Activated naive CD8-positive, alpha-beta T cell treated with anti-CD3 and anti-CD28 coated beads for 36 hours (primary cell): ENCODE data around the gene H6PD. TPM values are rescaled to one million over a fixed set of nuclear protein-coding genes. Genes with fewer than 3 reads are reported as not detected.

Source experiments
- DNase-seq: peaks from one replicate; pipeline ENCODE4 v3.0.0; 2021
- H3K27ac Mint-ChIP-seq: one replicate; pipeline ENCODE4 v1.8.0; 2022; ENCODE audit warnings: mild to moderate bottlenecking, moderate library complexity, mixed read lengths
- H3K27me3 Mint-ChIP-seq: one replicate; pipeline ENCODE4 v1.8.0; 2022; ENCODE audit warnings: mild to moderate bottlenecking, mixed read lengths
- H3K36me3 Mint-ChIP-seq: one replicate; pipeline ENCODE4 v1.8.0; 2021; ENCODE audit warnings: mild to moderate bottlenecking, mixed read lengths
- H3K4me1 Mint-ChIP-seq: one replicate; pipeline ENCODE4 v1.8.0; 2021; ENCODE audit warnings: mixed read lengths
- H3K4me3 Mint-ChIP-seq: one replicate; pipeline ENCODE4 v1.8.0; 2022; ENCODE audit warnings: mild to moderate bottlenecking, moderate library complexity, mixed read lengths
- H3K9me3 Mint-ChIP-seq: one replicate; pipeline ENCODE4 v1.8.0; 2022; ENCODE audit warnings: mixed read lengths
- total RNA-seq, 2 experiments: library from RNA; stranded (reverse); gene quantifications; one replicate each; pipeline ENCODE4 v1.2.3, GENCODE V29; 2021

The H6PD gene
- total RNA-seq, 2 experiments from 2014 or later, result 5.7 to 5.9 TPM

DNA sequence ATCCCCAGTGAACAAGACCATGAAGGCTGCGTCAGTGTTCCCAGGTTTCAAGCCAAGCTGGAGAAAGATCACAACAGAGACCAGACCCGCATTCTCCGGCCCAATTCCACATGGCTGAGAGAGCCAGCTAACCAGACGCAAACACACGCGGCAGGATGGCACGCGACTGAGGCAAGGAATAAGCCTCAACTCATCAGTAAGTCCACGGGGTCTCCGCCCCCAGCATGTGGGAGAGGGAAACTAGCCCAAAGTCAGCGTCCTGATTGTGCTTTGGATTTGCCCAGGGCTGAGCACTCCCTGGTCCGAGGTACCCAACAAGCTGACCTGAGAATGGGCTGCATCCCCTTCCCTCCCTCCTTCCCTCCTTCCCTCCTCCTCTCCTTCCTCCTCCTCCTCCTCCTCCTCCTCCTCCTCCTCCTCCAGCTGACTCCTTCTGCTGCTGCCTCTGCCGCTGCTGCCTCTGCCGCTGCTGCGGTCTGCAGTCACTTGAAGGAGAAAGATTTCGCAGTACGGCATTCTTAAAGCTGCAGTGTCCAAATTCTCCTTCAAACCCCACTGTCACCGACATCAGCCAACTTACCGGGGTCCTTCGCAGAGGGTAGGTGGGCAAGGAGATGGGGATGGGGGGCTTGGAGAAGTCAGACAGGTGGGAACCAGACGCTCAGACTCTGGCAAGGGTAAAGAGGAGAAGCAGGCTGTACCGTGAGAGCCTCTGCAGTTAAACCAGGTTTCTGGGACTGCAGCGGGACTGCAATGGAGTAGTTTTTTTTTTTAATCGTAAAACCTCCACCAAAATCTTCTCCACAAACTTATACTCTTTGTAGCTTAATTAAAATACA, 33.0 kb upstream of the H6PD start:
- peaks cover 39% of the 10 kb centered on the region for H3K4me1 Mint-ChIP-seq
- H3K27ac Mint-ChIP-seq, result no peak overlapping the region
- DNase-seq, result peak; percentile 9
- peak overlapping the region; percentile 35 for H3K4me3 Mint-ChIP-seq
- no peaks in the 10 kb centered on the region for H3K36me3 Mint-ChIP-seq
- no peaks in the 10 kb centered on the region for H3K9me3 Mint-ChIP-seq
- H3K27me3 Mint-ChIP-seq, result peaks cover 93% of the 10 kb centered on the region

DNA sequence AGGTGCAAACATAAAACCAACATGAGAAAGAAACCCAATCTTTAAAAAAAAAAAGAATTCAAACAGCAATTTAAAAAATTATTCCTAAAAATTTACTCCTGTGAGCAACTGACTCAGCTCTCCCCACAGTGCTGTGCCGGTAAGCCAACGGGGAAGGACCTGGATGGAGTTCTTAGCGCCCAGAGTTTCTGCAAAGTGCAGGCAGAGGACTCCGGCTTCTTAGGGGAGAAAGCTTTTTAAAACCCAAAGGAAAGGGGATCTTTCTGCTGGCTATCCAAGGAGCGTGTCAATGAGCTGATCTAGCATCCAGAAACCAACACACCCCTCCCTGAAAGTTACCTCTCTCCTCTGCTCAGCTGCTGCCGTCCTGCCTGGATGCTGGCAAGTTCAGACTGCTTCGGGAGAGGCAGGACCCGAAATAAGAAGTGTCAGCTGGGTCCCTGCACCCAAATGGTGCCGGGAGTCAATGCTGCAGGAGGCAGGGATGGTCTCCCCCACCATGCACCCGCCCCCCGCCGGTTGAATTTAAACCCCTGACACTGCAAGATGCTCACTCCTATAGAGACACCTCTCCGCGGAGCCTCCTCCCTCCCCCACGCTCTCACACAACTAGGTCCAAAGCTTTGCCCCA, 32.2 kb upstream of the H6PD start:
- Mint-ChIP-seq H3K9me3 (no peaks in the 10 kb centered on the region), H3K27ac (no peak overlapping the region), H3K36me3 (no peaks in the 10 kb centered on the region), H3K27me3 (peaks cover 92% of the 10 kb centered on the region), H3K4me1 (peaks cover 36% of the 10 kb centered on the region), H3K4me3 (no peak overlapping the region)
- no peak for DNase-seq

DNA sequence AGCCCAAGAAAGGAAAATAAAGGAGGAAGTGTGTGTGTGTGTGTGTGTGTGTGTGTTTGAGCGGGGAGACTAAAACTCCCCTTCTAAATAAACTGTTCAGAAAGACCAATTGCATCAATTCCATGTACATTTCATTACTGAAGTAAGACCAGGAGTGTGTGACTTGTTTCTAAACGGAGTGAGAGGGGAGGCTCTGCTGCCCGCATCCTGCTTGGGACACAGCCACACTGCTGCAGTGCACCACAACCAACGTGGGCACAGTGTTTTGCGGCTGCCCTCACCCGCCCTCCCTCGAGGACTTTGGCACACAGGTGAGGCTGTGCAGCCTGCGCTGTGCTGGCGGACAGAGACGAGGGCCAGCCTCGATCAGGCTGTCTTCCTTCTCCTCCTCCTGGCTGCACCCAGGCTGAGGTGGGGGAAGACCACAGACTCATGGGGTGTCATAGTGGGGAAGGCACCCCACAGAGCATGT, 31.0 kb upstream of the H6PD start:
- Mint-ChIP-seq H3K27me3 (peaks cover 89% of the 10 kb centered on the region), H3K36me3 (no peaks in the 10 kb centered on the region), H3K27ac (no peak overlapping the region), H3K4me1 (peaks cover 36% of the 10 kb centered on the region), H3K4me3 (no peak overlapping the region), H3K9me3 (no peaks in the 10 kb centered on the region)
- DNase-seq, result peak; percentile 21

DNA sequence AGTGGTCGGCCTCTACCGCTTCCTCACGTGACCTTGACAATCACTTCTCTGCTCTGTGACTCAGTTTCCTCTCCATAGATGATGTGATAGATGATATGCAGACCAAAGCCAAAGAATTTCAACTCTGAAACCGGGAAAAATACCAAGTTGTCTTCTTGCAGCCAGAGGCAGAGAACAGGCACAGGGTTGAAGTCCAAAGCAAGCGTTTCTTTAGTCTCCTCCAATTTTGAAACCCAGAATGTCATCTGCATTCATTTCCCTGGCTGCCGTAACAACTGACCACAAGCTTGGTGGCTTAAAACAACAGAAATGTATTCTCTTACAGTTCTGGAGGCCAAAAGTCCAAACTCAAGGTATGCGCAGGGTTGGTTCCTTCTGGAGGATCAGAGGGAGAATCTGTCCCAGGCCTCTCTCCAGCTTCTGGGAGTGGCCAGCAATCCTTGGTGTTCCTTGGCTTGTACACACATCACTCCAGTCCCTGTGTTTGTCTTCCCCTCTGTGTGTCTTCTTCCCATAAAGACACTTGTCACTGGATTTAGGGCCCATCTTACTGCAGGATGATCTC, 30.3 kb upstream of the H6PD start:
- Mint-ChIP-seq H3K27ac (no peak overlapping the region), H3K36me3 (no peaks in the 10 kb centered on the region), H3K9me3 (no peaks in the 10 kb centered on the region), H3K27me3 (peaks cover 87% of the 10 kb centered on the region), H3K4me3 (no peak overlapping the region), H3K4me1 (peaks cover 32% of the 10 kb centered on the region)
- no peak for DNase-seq

DNA sequence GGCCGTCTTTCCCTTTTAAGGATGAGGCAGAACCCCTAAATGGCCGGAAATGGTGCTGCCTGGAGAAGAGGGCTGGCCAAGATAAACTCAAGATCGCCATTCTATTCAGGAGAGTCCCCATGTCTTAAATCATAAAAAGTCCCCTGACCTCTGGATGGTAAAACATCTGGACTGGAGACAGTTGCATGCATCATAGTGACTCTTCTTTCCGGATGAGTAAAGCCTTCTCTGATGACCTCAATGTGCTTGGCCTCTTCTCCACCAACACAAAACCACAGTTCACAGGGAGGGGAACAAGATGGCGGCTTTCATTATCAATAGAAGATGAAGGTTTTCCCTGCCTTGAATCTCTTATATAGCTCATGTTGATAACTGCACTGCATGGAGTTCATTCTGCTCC, 27.5 kb upstream of the H6PD start:
- Mint-ChIP-seq H3K27ac (no peak overlapping the region), H3K4me1 (peaks cover 16% of the 10 kb centered on the region), H3K4me3 (no peak overlapping the region), H3K9me3 (no peaks in the 10 kb centered on the region), H3K36me3 (no peaks in the 10 kb centered on the region), H3K27me3 (peaks cover 65% of the 10 kb centered on the region)
- DNase-seq, result no peak

DNA sequence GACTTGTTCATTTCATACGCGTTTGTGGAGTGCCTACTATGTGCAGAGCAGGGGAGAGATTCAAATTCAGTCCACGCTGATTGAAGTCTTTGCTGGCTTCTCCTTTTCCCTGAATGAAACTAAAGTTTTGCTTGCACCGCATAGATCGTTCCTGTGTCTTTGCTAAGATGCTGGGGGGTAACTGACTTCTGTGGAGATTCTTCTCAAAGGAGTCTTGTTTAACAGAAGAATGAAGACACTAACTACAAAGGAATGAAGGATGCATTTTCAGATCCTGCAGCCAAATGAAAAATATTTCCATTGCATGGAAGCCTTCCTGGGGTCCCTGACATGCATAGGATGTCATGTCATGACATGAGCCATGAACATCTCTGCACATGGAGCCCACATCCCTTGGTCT, 26.9 kb upstream of the H6PD start:
- Mint-ChIP-seq H3K27me3 (peaks cover 59% of the 10 kb centered on the region), H3K36me3 (no peaks in the 10 kb centered on the region), H3K4me3 (no peak overlapping the region), H3K27ac (no peak overlapping the region), H3K9me3 (no peaks in the 10 kb centered on the region), H3K4me1 (peaks cover 12% of the 10 kb centered on the region)
- no peak for DNase-seq

DNA sequence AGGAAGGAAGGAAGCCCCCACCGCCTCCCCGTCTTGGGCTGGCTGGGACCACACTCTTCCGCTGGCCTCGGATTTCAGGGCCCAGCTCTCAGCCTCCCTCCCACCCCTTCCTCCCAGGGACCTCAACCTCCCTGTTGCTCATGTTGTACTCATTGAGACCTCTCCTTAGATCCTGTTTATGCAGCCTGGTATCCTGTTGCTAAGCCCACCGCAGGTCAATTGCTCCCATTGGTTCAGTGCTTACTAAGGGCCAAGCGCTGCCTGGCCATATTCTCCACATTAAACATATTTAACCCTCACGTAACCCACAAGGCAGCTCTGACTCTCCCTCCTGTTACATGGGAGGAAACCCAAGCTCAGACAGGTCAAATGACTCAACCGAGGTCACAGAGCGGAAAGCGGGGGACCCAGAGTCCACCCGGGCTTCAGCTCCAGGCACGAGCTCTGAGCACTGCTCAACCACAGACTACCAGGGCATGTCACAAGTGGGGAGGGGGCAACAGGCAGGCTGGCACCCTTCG, 23.2 kb upstream of the H6PD start:
- Mint-ChIP-seq H3K4me1 (no peaks in the 10 kb centered on the region), H3K27ac (no peak overlapping the region)

DNA sequence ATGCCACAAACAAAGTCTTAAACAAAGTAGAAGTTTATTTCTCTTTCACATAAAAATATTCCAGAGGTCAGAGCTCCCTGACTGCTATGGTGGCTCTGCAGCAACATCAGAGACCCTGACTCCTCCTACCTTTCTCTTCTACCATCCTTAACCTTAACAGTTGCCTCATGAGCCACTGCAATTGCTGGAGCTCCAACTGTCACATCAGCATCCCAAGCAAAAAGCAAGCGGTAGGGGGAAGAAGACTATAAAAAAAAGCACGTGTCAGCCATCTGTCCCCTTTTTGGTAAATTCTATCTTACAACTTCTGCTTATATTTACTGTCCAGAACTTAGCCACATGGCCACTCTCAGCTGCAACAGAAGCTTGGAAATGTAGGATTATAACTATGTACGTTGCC, 21.8 kb upstream of the H6PD start:
- no peak for DNase-seq
- no peaks in the 10 kb centered on the region for H3K36me3 Mint-ChIP-seq
- no peak overlapping the region for H3K4me3 Mint-ChIP-seq
- H3K27me3 Mint-ChIP-seq, result peaks cover 16% of the 10 kb centered on the region
- no peaks in the 10 kb centered on the region for H3K9me3 Mint-ChIP-seq
- no peaks in the 10 kb centered on the region for H3K4me1 Mint-ChIP-seq
- H3K27ac Mint-ChIP-seq, result no peak overlapping the region

More for the DNA sequence above, 23.2 kb upstream of the H6PD start:
- H3K27me3 Mint-ChIP-seq, result peaks cover 26% of the 10 kb centered on the region
- no peaks in the 10 kb centered on the region for H3K9me3 Mint-ChIP-seq
- no peak for DNase-seq
- no peak overlapping the region for H3K4me3 Mint-ChIP-seq
- no peaks in the 10 kb centered on the region for H3K36me3 Mint-ChIP-seq

DNA sequence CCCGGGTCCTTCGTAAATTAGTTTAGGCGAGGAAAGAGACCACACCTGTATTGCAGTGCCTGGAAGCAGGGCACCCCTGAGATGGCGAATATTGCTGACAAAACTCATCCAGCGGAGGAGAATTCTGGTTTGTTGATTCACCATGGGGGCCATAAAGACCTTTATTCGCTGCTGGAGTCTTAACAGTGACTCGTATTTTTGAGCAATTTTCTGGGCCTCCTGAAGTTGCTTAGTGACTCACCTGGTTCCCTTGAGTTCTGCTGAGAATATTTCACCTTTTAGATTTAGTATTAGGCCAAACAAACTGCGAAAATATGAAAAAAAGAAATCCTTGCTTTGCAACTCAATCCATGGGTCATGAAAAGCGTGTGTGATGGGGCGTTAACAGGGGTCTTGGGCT, 20.6 kb upstream of the H6PD start:
- no peaks in the 10 kb centered on the region for H3K36me3 Mint-ChIP-seq
- H3K4me1 Mint-ChIP-seq, result no peaks in the 10 kb centered on the region
- no peaks in the 10 kb centered on the region for H3K9me3 Mint-ChIP-seq
- H3K4me3 Mint-ChIP-seq, result no peak overlapping the region
- no peak for DNase-seq
- peaks cover 10% of the 10 kb centered on the region for H3K27me3 Mint-ChIP-seq
- H3K27ac Mint-ChIP-seq, result no peak overlapping the region

DNA sequence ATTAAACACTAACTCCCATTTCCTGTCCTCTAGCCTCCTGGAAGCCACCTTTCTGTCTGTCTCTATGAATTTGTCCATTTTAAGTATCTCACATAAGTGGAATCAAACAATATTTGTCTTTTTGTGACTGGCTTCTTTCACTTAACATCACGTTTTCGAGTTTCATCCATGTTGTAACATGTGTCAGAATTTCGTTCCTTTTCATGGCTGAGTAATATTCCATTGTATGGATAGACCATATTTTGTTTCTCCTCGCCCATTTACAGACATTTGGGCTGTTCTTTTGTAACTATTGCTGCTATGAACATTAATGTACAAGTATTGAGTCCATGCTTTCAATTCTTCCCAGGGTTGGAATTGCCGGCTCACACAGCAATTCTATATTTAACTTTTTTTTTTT, 15.7 kb upstream of the H6PD start:
- no peaks in the 10 kb centered on the region for H3K27me3 Mint-ChIP-seq
- H3K4me1 Mint-ChIP-seq, result no peaks in the 10 kb centered on the region
- H3K27ac Mint-ChIP-seq, result no peak overlapping the region
- DNase-seq, result no peak
- no peaks in the 10 kb centered on the region for H3K9me3 Mint-ChIP-seq
- no peaks in the 10 kb centered on the region for H3K36me3 Mint-ChIP-seq
- H3K4me3 Mint-ChIP-seq, result no peak overlapping the region

DNA sequence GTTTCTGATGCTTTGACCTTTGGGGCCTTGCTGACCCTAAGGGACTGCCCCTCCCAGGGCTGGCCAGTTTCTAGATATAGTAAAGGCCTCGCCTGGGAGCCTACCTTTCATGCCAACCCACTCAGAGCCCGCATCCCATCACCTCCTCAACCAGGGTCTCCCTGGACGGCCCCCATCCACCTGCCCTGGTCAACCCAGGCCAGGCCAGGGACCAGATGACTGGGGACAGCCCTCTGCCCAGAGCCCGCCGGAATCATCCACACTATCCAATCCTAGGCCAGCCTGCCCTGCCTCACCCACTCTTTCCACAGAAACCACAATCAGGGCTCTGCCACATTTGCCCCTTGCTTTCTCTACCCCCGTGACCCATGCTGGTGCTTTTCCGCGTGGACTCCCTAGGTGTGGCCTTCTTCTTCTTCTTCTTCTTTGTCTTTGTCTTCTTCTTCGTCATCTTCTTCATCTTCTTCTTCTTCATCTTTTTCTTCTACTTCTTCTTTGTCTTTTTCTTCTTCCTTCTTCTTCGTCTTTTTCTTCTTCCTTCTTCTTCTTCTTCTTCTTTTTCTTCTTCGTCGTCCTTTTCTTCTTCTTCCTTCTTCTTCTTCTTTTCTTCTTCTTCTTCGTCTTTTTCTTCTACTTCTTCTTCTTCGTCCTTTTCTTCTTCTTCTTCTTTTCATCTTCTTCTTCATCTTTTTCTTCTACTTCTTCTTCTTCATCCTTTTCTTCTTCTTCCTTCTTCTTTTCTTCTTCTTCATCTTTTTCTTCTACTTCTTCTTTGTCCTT, 11.5 kb upstream of the H6PD start:
- Mint-ChIP-seq H3K4me1 (no peaks in the 10 kb centered on the region), H3K4me3 (no peak overlapping the region), H3K27ac (no peak overlapping the region), H3K36me3 (no peaks in the 10 kb centered on the region), H3K9me3 (no peaks in the 10 kb centered on the region), H3K27me3 (no peaks in the 10 kb centered on the region)
- no peak for DNase-seq

DNA sequence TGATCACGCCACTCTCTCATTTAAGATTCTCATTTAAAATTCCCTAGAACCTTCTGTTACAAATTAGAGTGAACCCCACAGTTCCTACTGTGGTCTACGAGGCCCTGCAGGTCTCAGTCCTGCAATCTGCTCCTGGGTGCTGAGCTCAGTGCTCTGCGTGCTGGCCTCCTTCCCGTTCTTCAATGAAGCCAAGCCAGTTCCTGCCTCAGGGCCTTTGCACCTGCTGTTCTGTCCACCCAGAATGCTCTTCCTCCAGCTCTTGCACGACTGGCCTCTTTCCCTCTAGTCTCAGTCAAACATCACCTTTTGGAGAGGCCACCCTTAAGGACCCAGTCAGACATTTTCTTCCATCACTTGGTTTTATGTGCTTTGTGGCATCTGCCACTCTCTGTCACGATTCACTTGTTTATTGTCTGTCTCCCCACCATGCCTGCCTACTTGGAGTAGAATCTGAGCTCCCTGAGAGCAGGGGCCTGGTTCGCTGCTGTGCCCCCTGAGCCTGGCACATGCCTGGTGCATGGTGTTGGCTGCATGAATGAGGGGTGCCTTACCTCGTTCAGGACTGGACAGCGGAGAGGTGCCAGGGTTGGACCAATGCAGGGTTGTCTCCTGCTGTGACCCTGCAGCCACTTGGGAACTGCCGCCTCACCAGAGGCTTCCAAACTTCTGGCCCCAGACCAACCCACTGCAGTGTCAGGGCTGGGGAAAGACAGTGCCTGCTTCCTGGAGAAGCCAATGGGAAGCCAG, 9.7 kb upstream of the H6PD start:
- H3K4me3 Mint-ChIP-seq, result no peak overlapping the region
- no peak overlapping the region for H3K27ac Mint-ChIP-seq
- H3K27me3 Mint-ChIP-seq, result no peaks in the 10 kb centered on the region
- H3K36me3 Mint-ChIP-seq, result no peaks in the 10 kb centered on the region
- H3K4me1 Mint-ChIP-seq, result no peaks in the 10 kb centered on the region
- no peak for DNase-seq
- H3K9me3 Mint-ChIP-seq, result no peaks in the 10 kb centered on the region

DNA sequence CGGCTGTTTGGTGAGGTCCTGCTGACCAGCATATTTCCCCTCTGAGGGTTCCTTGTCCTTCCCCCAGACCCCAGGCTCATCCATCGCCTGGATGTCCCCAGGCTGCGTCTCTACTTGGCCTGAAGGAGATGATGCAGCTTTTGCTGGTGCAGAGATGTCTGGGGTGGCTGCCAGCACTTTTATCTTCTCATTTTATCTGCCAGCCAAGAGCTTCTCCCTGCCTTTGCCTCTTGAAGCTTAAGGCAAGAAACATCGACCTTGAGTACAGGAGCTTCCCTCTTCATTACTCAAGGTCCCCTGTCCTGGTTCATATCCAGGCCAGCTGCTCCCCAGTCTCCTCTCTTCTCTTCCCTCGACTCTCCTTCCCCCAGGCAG, 9.2 kb upstream of the H6PD start:
- Mint-ChIP-seq H3K9me3 (no peaks in the 10 kb centered on the region), H3K27ac (no peak overlapping the region), H3K4me1 (no peaks in the 10 kb centered on the region), H3K27me3 (no peaks in the 10 kb centered on the region), H3K4me3 (no peak overlapping the region), H3K36me3 (no peaks in the 10 kb centered on the region)
- DNase-seq, result no peak

DNA sequence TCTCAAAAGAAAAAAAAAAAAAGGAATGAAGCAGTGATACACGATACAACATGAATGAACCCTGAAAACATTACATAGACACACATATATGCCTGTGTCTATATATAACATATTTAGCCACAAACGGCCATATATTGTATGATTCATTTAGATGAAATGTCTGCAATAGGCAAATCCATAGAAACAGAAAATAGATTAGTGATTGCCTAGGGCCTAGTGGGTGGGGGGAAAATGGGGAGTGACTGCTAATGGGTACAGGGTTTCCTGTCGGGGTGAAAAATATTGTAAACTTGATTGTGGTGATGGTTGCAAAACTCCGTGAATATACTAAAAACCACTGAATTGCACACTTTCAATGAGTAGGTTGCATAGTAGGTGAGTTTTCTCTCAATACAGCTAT, 6.0 kb upstream of the H6PD start:
- H3K27me3 Mint-ChIP-seq, result no peaks in the 10 kb centered on the region
- H3K4me1 Mint-ChIP-seq, result peaks cover 7% of the 10 kb centered on the region
- no peak for DNase-seq
- no peaks in the 10 kb centered on the region for H3K9me3 Mint-ChIP-seq
- no peak overlapping the region for H3K4me3 Mint-ChIP-seq
- H3K36me3 Mint-ChIP-seq, result no peaks in the 10 kb centered on the region
- H3K27ac Mint-ChIP-seq, result no peak overlapping the region
